Measurements from ENCODE around the gene TMEM82. TPM values are rescaled to one million over a fixed set of nuclear protein-coding genes. Genes with fewer than 3 reads are reported as not detected.

TMEM82 gene
- total and polyA plus RNA-seq, 2 of the 13 experiments (the other 11 are each of a cell fraction or from before 2014, with no cell fraction given) = 0.24 to 0.97 TPM

- TF ChIP-seq NFAT5 (CRISPR knock-in tag; IDR thresholded peaks at IDR 0.05) (no peak), ZNF574 (CRISPR knock-in tag; IDR thresholded peaks at IDR 0.05) (0 out of 2 replicates have a peak, but pooled peaks have one; percentile 19), ELF1 (CRISPR knock-in tag; IDR thresholded peaks at IDR 0.05) (no peak), RARA (CRISPR knock-in tag; IDR thresholded peaks at IDR 0.05) (0 out of 2 replicates have a peak, but pooled peaks have one; percentile 18), MYC (CRISPR knock-in tag; IDR thresholded peaks at IDR 0.05; ENCODE audit: borderline replicate concordance) (0 out of 2 replicates have a peak, but pooled peaks have one; percentile 16), BATF2 (CRISPR knock-in tag; IDR thresholded peaks at IDR 0.05) (no peak), BCL6 (CRISPR knock-in tag; IDR thresholded peaks at IDR 0.05) (peak; percentile 15; the same call in 1 of the 2 replicates), CREM (IDR thresholded peaks at IDR 0.05) (no peak), CREM (CRISPR knock-in tag; IDR thresholded peaks at IDR 0.05) (no peak), ETV6 (CRISPR knock-in tag; conservative IDR thresholded peaks at IDR 0.05) (no peak), EEA1 (CRISPR knock-in tag; IDR thresholded peaks at IDR 0.05; ENCODE audit: borderline replicate concordance) (no peak), TBX2 (CRISPR knock-in tag; IDR thresholded peaks at IDR 0.05; ENCODE audit: borderline replicate concordance) (peak; percentile 32; the same call in 1 of the 2 replicates), KDM2A (CRISPR knock-in tag; IDR thresholded peaks at IDR 0.05; ENCODE audit: borderline replicate concordance, low read depth) (peak; percentile 22; the same call in 1 of the 2 replicates), SIX1 (CRISPR knock-in tag; IDR thresholded peaks at IDR 0.05; ENCODE audit: borderline replicate concordance) (no peak), RAD51 (IDR thresholded peaks at IDR 0.05; ENCODE audit: borderline replicate concordance) (no peak)
- TF ChIP-seq, protein P1, sequence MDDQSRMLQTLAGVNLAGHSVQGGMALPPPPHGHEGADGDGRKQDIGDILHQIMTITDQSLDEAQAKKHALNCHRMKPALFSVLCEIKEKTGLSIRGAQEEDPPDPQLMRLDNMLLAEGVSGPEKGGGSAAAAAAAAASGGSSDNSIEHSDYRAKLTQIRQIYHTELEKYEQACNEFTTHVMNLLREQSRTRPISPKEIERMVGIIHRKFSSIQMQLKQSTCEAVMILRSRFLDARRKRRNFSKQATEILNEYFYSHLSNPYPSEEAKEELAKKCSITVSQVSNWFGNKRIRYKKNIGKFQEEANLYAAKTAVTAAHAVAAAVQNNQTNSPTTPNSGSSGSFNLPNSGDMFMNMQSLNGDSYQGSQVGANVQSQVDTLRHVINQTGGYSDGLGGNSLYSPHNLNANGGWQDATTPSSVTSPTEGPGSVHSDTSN (CRISPR knock-in tag; IDR thresholded peaks at IDR 0.05; ENCODE audit: borderline replicate concordance) = no peak
These were observed 7.3 kb downstream of the TMEM82 start (continued) for GRCh38 chr1:15749399-15750291.
